HepG2 (cell line): ENCODE results near the gene KRTAP25-1. TPM values are rescaled to one million over a fixed set of nuclear protein-coding genes. Genes with fewer than 3 reads are reported as not detected.

Experiments used
- ATAC-seq: fragments of 200-7000 bp; cut with Tn5 transposase; 3 replicates; pipeline ENCODE4 v1.9.1; 2020; ENCODE audit warnings: mild to moderate bottlenecking, moderate library complexity
- BruUV-seq: library from RNA; stranded (reverse); fragments of 400-500 nt; replicated peaks from 2 replicates; lab custom pipeline; 2021; lab: Mats Ljungman, UMichigan
- CTCF ChIA-PET: fragments of 300-600 bp; formaldehyde crosslinking; extraction: SDS; loops from one replicate; lab custom pipeline; 2021; ENCODE audit warnings: low total read pairs, inconsistent platforms, low intra/inter-chr PET ratio; lab: Yijun Ruan, JAX
- POLR2A ChIA-PET: fragments of 350-600 bp; sonication (Branson Sonifier 250); formaldehyde crosslinking; loops from one replicate; lab custom pipeline; 2020; ENCODE audit warnings: antibody characterized with exemption, inconsistent platforms; lab: Yijun Ruan, JAX
- DNase-seq: peaks from one replicate; pipeline ENCODE4 v3.0.0-alpha.2; 2015; ENCODE audit warnings: low spot score
- FAIRE-seq: peaks from 3 replicates; lab custom pipeline; 2011; peaks lifted over from hg19 to GRCh38; lab: Jason Lieb, UNC
- H2AFZ ChIP-seq: one replicate; pipeline ENCODE4 v1.6.1; 2011; ENCODE audit warnings: low read length, inconsistent platforms
- H3K27ac ChIP-seq: fragments of 300-600 bp; 3 replicates; pipeline ENCODE4 v1.8.0; 2011; ENCODE audit warnings: mixed run types, mild to moderate bottlenecking, mixed read lengths, low read length, inconsistent platforms; ENCODE audit not compliant: insufficient read depth; ENCODE audit errors: extremely low read length
- H3K27me3 ChIP-seq, 2 experiments: fragments of 200-600 bp in 1 of 2; 2 replicates in 1 of 2; 3 replicates in 1 of 2; pipeline versions ENCODE4 v1.6.0 to v1.8.0; 2011; ENCODE audit warnings: low read length in 2 of 2, mild to moderate bottlenecking in 2 of 2, moderate library complexity in 2 of 2, inconsistent platforms in 1 of 2; ENCODE audit not compliant: insufficient read depth in 2 of 2, control insufficient read depth in 1 of 2
- H3K36me3 ChIP-seq, 2 experiments: fragments of 200-600 bp in 1 of 2; replicated peaks in 1 of 2; 2 replicates in 1 of 2; 3 replicates in 1 of 2; pipeline versions ENCODE4 v1.5.1 to v1.8.0; 2011; ENCODE audit warnings: low read length in 2 of 2, inconsistent platforms in 1 of 2; ENCODE audit not compliant: insufficient read depth in 2 of 2, control insufficient read depth in 1 of 2
- H3K4me1 ChIP-seq: 2 replicates; pipeline ENCODE4 v1.5.1; 2012; ENCODE audit warnings: low read length, inconsistent platforms; ENCODE audit not compliant: insufficient read depth
- H3K4me2 ChIP-seq: 2 replicates; pipeline ENCODE4 v1.6.0; 2011; ENCODE audit warnings: low read depth, low read length, inconsistent platforms
- H3K4me3 ChIP-seq, 3 experiments: fragments of 200-600 bp in 1 of 3; sonication (generic), shearing (Covaris generic) in 1 of 3; replicated peaks in 1 of 3; 2 replicates each; pipeline ENCODE4 v1.5.1; 2011 to 2016; ENCODE audit warnings: low read length in 3 of 3, inconsistent platforms in 2 of 3, low read depth in 2 of 3, mild to moderate bottlenecking in 2 of 3, control low read depth in 1 of 3, mixed read lengths in 1 of 3; ENCODE audit not compliant: insufficient read depth in 1 of 3
- H3K79me2 ChIP-seq: one replicate; pipeline ENCODE4 v1.6.1; 2011; ENCODE audit warnings: low read length, inconsistent platforms; ENCODE audit not compliant: insufficient read depth
- H3K9ac ChIP-seq: 2 replicates; pipeline ENCODE4 v1.6.0; 2011; ENCODE audit warnings: mild to moderate bottlenecking, low read depth, low read length, inconsistent platforms; ENCODE audit not compliant: insufficient read depth
- H3K9me3 ChIP-seq: 2 replicates; pipeline ENCODE4 v1.5.1; 2012; ENCODE audit warnings: mild to moderate bottlenecking, low read length
- H4K20me1 ChIP-seq: 2 replicates; pipeline ENCODE4 v1.6.0; 2011; ENCODE audit warnings: inconsistent platforms, mild to moderate bottlenecking, low read length, moderate library complexity; ENCODE audit not compliant: insufficient read depth
- ASH2L ChIP-seq: fragments of 300-600, 200-600 bp; sonication (generic); IDR thresholded peaks from 2 replicates; pipeline ENCODE4 v1.7.0; 2017; ENCODE audit warnings: low read depth, mild to moderate bottlenecking, moderate library complexity, mixed read lengths, low read length; ENCODE audit not compliant: insufficient read length
- ATF5 ChIP-seq: sonication (generic); formaldehyde crosslinking; IDR thresholded peaks from 2 replicates; pipeline ENCODE4 v1.4.0; 2020; ENCODE audit warnings: mild to moderate bottlenecking, low read depth, missing genetic modification reagents
- CREB1 ChIP-seq, 2 experiments: fragments of 450-650 bp in 1 of 2; IDR thresholded peaks; 2 replicates each; pipeline ENCODE4 v1.6.1; 2016 to 2017; ENCODE audit warnings: control low read depth in 1 of 2, mild to moderate bottlenecking in 1 of 2, missing compliant biosample characterization in 1 of 2, missing genetic modification characterization in 1 of 2
- DMAP1 ChIP-seq: IDR thresholded peaks from 2 replicates; pipeline ENCODE4 v1.6.1; 2016
- KLF11 ChIP-seq: IDR thresholded peaks from 2 replicates; pipeline ENCODE4 v1.6.1; 2016; ENCODE audit warnings: missing compliant biosample characterization
- NFKB2 ChIP-seq: sonication (generic); formaldehyde crosslinking; IDR thresholded peaks from 2 replicates; pipeline ENCODE4 v1.4.0; 2020; ENCODE audit warnings: missing genetic modification reagents, borderline replicate concordance
- ZHX2 ChIP-seq, 2 experiments: sonication (generic) in 1 of 2; formaldehyde crosslinking in 1 of 2; IDR thresholded peaks; 2 replicates each; pipeline versions ENCODE4 v1.6.1 to v1.9.0; 2014 to 2022; ENCODE audit warnings: antibody characterized with exemption in 1 of 2, borderline replicate concordance in 1 of 2, inconsistent platforms in 1 of 2, low read depth in 1 of 2, missing genetic modification reagents in 1 of 2
- ZNF3 ChIP-seq: IDR thresholded peaks from 2 replicates; pipeline ENCODE4 v1.7.0; 2017; ENCODE audit warnings: inconsistent platforms
- WGBS: methylation state at CpG from one replicate; pipeline ENCODE4 v1.1.6; 2017; ENCODE audit warnings: low lambda C conversion rate; 5-methylcytosine and 5-hydroxymethylcytosine counted together
- in situ Hi-C: cut with HindIII; loops from 2 replicates; pipeline ENCODE4 v1.10.0; 2017; ENCODE audit warnings: low pct_unique_long_range_greater_than_20kb; ENCODE audit not compliant: extremely low pct_ligation_motif_present
- intact Hi-C: fragments of 100-400 bp; cut with micrococcal nuclease; formaldehyde crosslinking; loops from one replicate; pipeline ENCODE4 v1.10.0; 2022; ENCODE audit not compliant: unreplicated experiment
- polyA plus RNA-seq, 8 experiments: library from polyadenylated mRNA; depleted of rRNA in 3 of 8; stranded (reverse) in 7 of 8; unstranded in 1 of 8; fragments of >200 nt; fragmentation: Illumina TruSeq in 4 of 8; extraction: Trizol in 4 of 8; gene quantifications; 2 replicates each; pipeline versions ENCODE4 v1.2.1 to v1.2.3, GENCODE V29; 2011 to 2016; ENCODE audit warnings: low read depth in 4 of 8, missing spikeins in 1 of 8, mixed read lengths in 1 of 8; ENCODE audit not compliant: insufficient read depth in 1 of 8
- total RNA-seq, 5 experiments: library from RNA; depleted of rRNA; stranded (reverse); fragments of >200 nt; fragmentation: Illumina TruSeq; extraction: Trizol; gene quantifications; 2 replicates each; pipeline ENCODE4 v1.2.3, GENCODE V29; 2016; ENCODE audit warnings: low read depth in 1 of 5
- TF ChIP-seq, protein P1 (sequence below): sonication (generic); formaldehyde crosslinking; IDR thresholded peaks from 2 replicates; pipeline ENCODE4 v1.4.0; 2020; ENCODE audit warnings: mild to moderate bottlenecking, missing genetic modification reagents

KRTAP25-1 gene
- total and polyA plus RNA-seq, 2 of the 13 experiments (the other 11 are each of a cell fraction or from before 2014, with no cell fraction given), result not detected

DNA sequence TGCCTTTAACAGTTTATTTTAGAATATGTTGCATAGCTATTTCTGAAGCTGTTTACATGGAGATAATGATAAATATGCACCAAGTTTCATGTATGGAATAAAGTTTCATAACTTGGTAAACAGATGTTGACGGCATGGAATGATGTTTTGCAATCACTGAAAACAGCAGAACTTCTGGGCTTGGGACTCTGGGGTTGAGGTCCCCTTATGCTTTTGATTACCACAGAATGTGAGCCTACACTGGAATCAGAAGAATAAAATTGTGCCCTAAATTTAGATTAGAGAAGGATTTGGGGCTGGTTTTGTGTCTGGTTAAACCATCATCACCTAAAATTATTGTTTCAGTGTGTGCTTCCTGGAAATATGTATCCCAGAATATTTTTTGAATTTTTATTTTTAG is 17.7 kb downstream of the KRTAP25-1 start (continued):
- TF ChIP-seq ZHX2 (IDR thresholded peaks at IDR 0.05; ENCODE audit: low read depth) (no peak), ZHX2 (CRISPR knock-in tag; IDR thresholded peaks at IDR 0.05; ENCODE audit: borderline replicate concordance) (no peak), KLF11 (CRISPR knock-in tag) (no peak), DMAP1 (CRISPR knock-in tag) (no peak), NFKB2 (CRISPR knock-in tag) (no peak)

- CTCF ChIA-PET, result no interaction called here
- Histone ChIP-seq H3K36me3 (no peaks in the 10 kb centered on the region), H3K79me2 (no peaks in the 10 kb centered on the region), H3K9me3 (peaks cover 85% of the 10 kb centered on the region), H4K20me1 (no peaks in the 10 kb centered on the region), H3K4me2 (no peak overlapping the region), H3K4me3 (no peak overlapping the region), H3K27me3 (no peaks in the 10 kb centered on the region), H3K27ac (no peak overlapping the region), H3K4me1 (no peaks in the 10 kb centered on the region), H2AFZ (no peak overlapping the region), H3K9ac (no peak overlapping the region)
- no peak for FAIRE-seq
- POLR2A ChIA-PET, result no interaction called here
- in situ Hi-C loops (no loop called here), intact Hi-C loops (no loop called here)
- ATAC-seq, result no peak
- DNase-seq, result no peak
- no TSS peak for BruUV-seq
- 3% methylated on average over 5 of the region's 5 CpGs for WGBS
- TF ChIP-seq, protein P1, sequence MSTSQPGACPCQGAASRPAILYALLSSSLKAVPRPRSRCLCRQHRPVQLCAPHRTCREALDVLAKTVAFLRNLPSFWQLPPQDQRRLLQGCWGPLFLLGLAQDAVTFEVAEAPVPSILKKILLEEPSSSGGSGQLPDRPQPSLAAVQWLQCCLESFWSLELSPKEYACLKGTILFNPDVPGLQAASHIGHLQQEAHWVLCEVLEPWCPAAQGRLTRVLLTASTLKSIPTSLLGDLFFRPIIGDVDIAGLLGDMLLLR (CRISPR knock-in tag), result no peak
- TF ChIP-seq ASH2L (no peak), ATF5 (no peak), CREB1 (IDR thresholded peaks at IDR 0.05) (no peak), CREB1 (CRISPR knock-in tag; IDR thresholded peaks at IDR 0.05) (no peak), ZNF3 (CRISPR knock-in tag) (no peak)
Measured at GRCh38 chr21:30271156-30271555, 18.2 kb downstream of the KRTAP25-1 start.
